GM23338 (cell line): ENCODE data around the gene GHRH. TPM values are rescaled to one million over a fixed set of nuclear protein-coding genes. Genes with fewer than 3 reads are reported as not detected.

ENCODE experiments used
- ATAC-seq: fragments of 200-7000 bp; cut with Tn5 transposase; 3 replicates; pipeline ENCODE4 v1.9.1; 2020
- DNase-seq: peaks from one replicate; pipeline ENCODE4 v3.0.0-alpha.2; 2015; ENCODE audit warnings: low spot score
- H2AFZ ChIP-seq: fragments of 200-600 bp; sonication (generic); 2 replicates; pipeline ENCODE4 v1.8.0; 2016; ENCODE audit warnings: antibody characterized with exemption, mild to moderate bottlenecking, moderate library complexity
- H3F3A ChIP-seq: fragments of 200-600 bp; sonication (generic); replicated peaks from 2 replicates; pipeline ENCODE4 v1.8.0; 2017; ENCODE audit warnings: antibody characterized with exemption, mixed run types, low read depth
- H3K27ac ChIP-seq: fragments of 200-600 bp; sonication (generic); 2 replicates; pipeline ENCODE4 v1.6.1; 2016; ENCODE audit warnings: low read depth
- H3K27me3 ChIP-seq: fragments of 200-600 bp; sonication (generic); 2 replicates; pipeline ENCODE4 v1.8.0; 2016; ENCODE audit warnings: mild to moderate bottlenecking, mixed run types, moderate library complexity; ENCODE audit not compliant: insufficient read depth
- H3K36me3 ChIP-seq: fragments of 200-600 bp; sonication (generic); 2 replicates; pipeline ENCODE4 v1.8.0; 2016; ENCODE audit warnings: mild to moderate bottlenecking; ENCODE audit not compliant: insufficient read depth
- H3K4me1 ChIP-seq: fragments of 200-600 bp; sonication (generic); 2 replicates; pipeline ENCODE4 v1.8.0; 2016; ENCODE audit warnings: mild to moderate bottlenecking, moderate library complexity; ENCODE audit not compliant: insufficient read depth
- H3K4me2 ChIP-seq: fragments of 200-600 bp; sonication (generic); 2 replicates; pipeline ENCODE4 v1.7.1; 2017; ENCODE audit warnings: mixed run types
- H3K4me3 ChIP-seq: fragments of 200-600 bp; sonication (generic); 2 replicates; pipeline ENCODE4 v1.6.1; 2016; ENCODE audit warnings: mixed run types
- H3K79me2 ChIP-seq: fragments of 200-600 bp; sonication (generic); replicated peaks from 2 replicates; pipeline ENCODE4 v1.8.0; 2017; ENCODE audit warnings: mild to moderate bottlenecking; ENCODE audit not compliant: insufficient read depth
- H3K9me2 ChIP-seq: fragments of 200-600 bp; sonication (generic); 2 replicates; pipeline ENCODE4 v1.8.0; 2017; ENCODE audit not compliant: insufficient read depth
- H4K20me1 ChIP-seq: fragments of 200-600 bp; sonication (generic); replicated peaks from 2 replicates; pipeline ENCODE4 v1.8.0; 2017; ENCODE audit warnings: mild to moderate bottlenecking; ENCODE audit not compliant: insufficient read depth
- H3K27ac Mint-ChIP-seq: 2 replicates; pipeline ENCODE4 v1.8.0; 2020; ENCODE audit warnings: inconsistent platforms, mild to moderate bottlenecking, moderate library complexity, mixed read lengths
- H3K27me3 Mint-ChIP-seq: 3 replicates; pipeline ENCODE4 v1.8.0; 2022; ENCODE audit warnings: low read depth, mild to moderate bottlenecking, moderate library complexity, mixed read lengths, inconsistent platforms; ENCODE audit not compliant: insufficient read depth, poor library complexity
- H3K36me3 Mint-ChIP-seq: 3 replicates; pipeline ENCODE4 v1.8.0; 2021; ENCODE audit warnings: low read depth, mild to moderate bottlenecking, inconsistent platforms, moderate library complexity, mixed read lengths
- H3K4me1 Mint-ChIP-seq: 3 replicates; pipeline ENCODE4 v1.8.0; 2020; ENCODE audit warnings: mild to moderate bottlenecking, inconsistent platforms, mixed read lengths
- H3K4me3 Mint-ChIP-seq: 3 replicates; pipeline ENCODE4 v1.8.0; 2021; ENCODE audit warnings: moderate library complexity, mild to moderate bottlenecking, inconsistent platforms, mixed read lengths
- H3K9me3 Mint-ChIP-seq: 3 replicates; pipeline ENCODE4 v1.8.0; 2020; ENCODE audit warnings: moderate library complexity, mild to moderate bottlenecking, inconsistent platforms, mixed read lengths
- CREB1 ChIP-seq: fragments of 250-450 bp; sonication (Bioruptor Pico); IDR thresholded peaks from 2 replicates; pipeline ENCODE4 v1.5.0; 2020; ENCODE audit warnings: low read depth, mild to moderate bottlenecking, moderate library complexity
- CTCF ChIP-seq, 2 experiments: fragments of 200-600 bp in 1 of 2; sonication (generic) in 1 of 2; conservative IDR thresholded peaks; 2 replicates each; pipeline versions ENCODE4 v1.5.1 to v1.6.1; 2016 to 2017; ENCODE audit warnings: antibody characterized with exemption in 2 of 2, low read depth in 2 of 2, mild to moderate bottlenecking in 2 of 2, moderate library complexity in 1 of 2
- EZH2 ChIP-seq: fragments of 200-600 bp; sonication (generic); IDR thresholded peaks from one replicate; pipeline ENCODE4 v1.8.0; 2017; ENCODE audit warnings: antibody characterized with exemption, mild to moderate bottlenecking, low read depth; ENCODE audit not compliant: unreplicated experiment
- EZH2phosphoT487 ChIP-seq: fragments of 200-600 bp; sonication (generic); IDR thresholded peaks from one replicate; pipeline ENCODE4 v1.8.1; 2018; ENCODE audit warnings: antibody characterized with exemption; ENCODE audit not compliant: unreplicated experiment
- JUNB ChIP-seq: IDR thresholded peaks from one replicate; pipeline ENCODE4 v1.6.1; 2016; ENCODE audit warnings: antibody characterized with exemption; ENCODE audit not compliant: unreplicated experiment
- NANOG ChIP-seq: IDR thresholded peaks from 2 replicates; pipeline ENCODE4 v1.6.1; 2016; ENCODE audit warnings: antibody characterized with exemption, borderline replicate concordance
- POLR2AphosphoS5 ChIP-seq: IDR thresholded peaks from 2 replicates; pipeline ENCODE4 v1.6.1; 2016; ENCODE audit warnings: antibody characterized with exemption, low read depth
- STAT1 ChIP-seq: IDR thresholded peaks from one replicate; pipeline ENCODE4 v1.6.1; 2016; ENCODE audit warnings: antibody characterized with exemption; ENCODE audit not compliant: unreplicated experiment
- ZNF114 ChIP-seq: fragments of 250-450 bp; sonication (Bioruptor Pico); IDR thresholded peaks from 2 replicates; pipeline ENCODE4 v1.5.0; 2020; ENCODE audit warnings: mild to moderate bottlenecking, moderate library complexity
- ZNF331 ChIP-seq: fragments of 250-450 bp; sonication (Bioruptor Pico); IDR thresholded peaks from 2 replicates; pipeline ENCODE4 v1.5.0; 2020; ENCODE audit warnings: low read depth, mild to moderate bottlenecking, moderate library complexity
- polyA plus RNA-seq: library from polyadenylated mRNA; unstranded; fragments of >200 nt; fragmentation: Nextera tagmentation; extraction: Ambion mirVana; gene quantifications from 2 replicates; pipeline ENCODE4 v1.2.1, GENCODE V29; 2016
- total RNA-seq: library from RNA; depleted of rRNA; stranded (reverse); fragments of >200 nt; shearing (Covaris generic); gene quantifications from 2 replicates; pipeline ENCODE4 v1.2.3, GENCODE V29; 2014
- TF ChIP-seq, protein P1 (sequence below): fragments of 250-450 bp; sonication (Bioruptor Pico); IDR thresholded peaks from 2 replicates; pipeline ENCODE4 v1.5.0; 2020; ENCODE audit warnings: mild to moderate bottlenecking, moderate library complexity
- TF ChIP-seq, protein P2 (sequence below): IDR thresholded peaks from one replicate; pipeline ENCODE4 v1.6.1; 2018; ENCODE audit warnings: antibody characterized with exemption; ENCODE audit not compliant: unreplicated experiment
- TF ChIP-seq, protein P3 (sequence below): IDR thresholded peaks from 2 replicates; pipeline ENCODE4 v1.6.1; 2016; ENCODE audit warnings: antibody characterized with exemption

Gene GHRH
- total and polyA plus RNA-seq, 2 experiments from 2014 or later = 0.40 TPM; not detected in 1

DNA sequence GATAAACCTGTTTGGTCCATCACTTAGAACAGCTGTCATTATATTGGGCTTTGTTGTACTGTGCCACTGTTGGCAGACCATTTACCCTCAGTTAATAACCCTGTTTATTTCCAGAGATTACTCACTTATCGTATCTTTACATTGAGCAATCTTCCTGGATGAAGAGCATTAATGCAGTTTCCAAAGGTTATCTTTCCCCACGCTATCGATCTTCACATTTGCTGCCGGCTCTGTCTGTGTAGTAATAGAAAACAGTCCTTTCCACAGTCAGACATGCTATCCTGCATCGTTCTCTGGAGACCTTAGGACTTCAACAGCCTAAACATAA is 27.4 kb downstream of the GHRH start:
- H3K4me1 Mint-ChIP-seq = peaks cover 18% of the 10 kb centered on the region
- H3K36me3 Mint-ChIP-seq = peaks cover 93% of the 10 kb centered on the region
- Histone ChIP-seq H3K4me3 (no peak overlapping the region), H3K27ac (no peak overlapping the region), H3K4me1 (peaks cover 13% of the 10 kb centered on the region), H3K36me3 (peaks cover 76% of the 10 kb centered on the region), H3K9me2 (no peaks in the 10 kb centered on the region), H3K79me2 (no peaks in the 10 kb centered on the region), H3F3A (no peaks in the 10 kb centered on the region), H3K4me2 (no peak overlapping the region), H4K20me1 (peaks cover 14% of the 10 kb centered on the region), H2AFZ (no peak overlapping the region), H3K27me3 (no peaks in the 10 kb centered on the region)
- H3K27ac Mint-ChIP-seq = no peak overlapping the region
- no peaks in the 10 kb centered on the region for H3K9me3 Mint-ChIP-seq
- no peak for ATAC-seq
- TF ChIP-seq ZNF331 (CRISPR knock-in tag) (no peak), EZH2 (no peak), ZNF114 (CRISPR knock-in tag) (no peak), JUNB (no peak), CTCF (conservative IDR thresholded peaks at IDR 0.05; ENCODE audit: low read depth in 2 of 2) (no peak), EZH2phosphoT487 (no peak), NANOG (no peak), STAT1 (no peak), POLR2AphosphoS5 (no peak), CREB1 (CRISPR knock-in tag) (no peak)
- TF ChIP-seq, protein P1, sequence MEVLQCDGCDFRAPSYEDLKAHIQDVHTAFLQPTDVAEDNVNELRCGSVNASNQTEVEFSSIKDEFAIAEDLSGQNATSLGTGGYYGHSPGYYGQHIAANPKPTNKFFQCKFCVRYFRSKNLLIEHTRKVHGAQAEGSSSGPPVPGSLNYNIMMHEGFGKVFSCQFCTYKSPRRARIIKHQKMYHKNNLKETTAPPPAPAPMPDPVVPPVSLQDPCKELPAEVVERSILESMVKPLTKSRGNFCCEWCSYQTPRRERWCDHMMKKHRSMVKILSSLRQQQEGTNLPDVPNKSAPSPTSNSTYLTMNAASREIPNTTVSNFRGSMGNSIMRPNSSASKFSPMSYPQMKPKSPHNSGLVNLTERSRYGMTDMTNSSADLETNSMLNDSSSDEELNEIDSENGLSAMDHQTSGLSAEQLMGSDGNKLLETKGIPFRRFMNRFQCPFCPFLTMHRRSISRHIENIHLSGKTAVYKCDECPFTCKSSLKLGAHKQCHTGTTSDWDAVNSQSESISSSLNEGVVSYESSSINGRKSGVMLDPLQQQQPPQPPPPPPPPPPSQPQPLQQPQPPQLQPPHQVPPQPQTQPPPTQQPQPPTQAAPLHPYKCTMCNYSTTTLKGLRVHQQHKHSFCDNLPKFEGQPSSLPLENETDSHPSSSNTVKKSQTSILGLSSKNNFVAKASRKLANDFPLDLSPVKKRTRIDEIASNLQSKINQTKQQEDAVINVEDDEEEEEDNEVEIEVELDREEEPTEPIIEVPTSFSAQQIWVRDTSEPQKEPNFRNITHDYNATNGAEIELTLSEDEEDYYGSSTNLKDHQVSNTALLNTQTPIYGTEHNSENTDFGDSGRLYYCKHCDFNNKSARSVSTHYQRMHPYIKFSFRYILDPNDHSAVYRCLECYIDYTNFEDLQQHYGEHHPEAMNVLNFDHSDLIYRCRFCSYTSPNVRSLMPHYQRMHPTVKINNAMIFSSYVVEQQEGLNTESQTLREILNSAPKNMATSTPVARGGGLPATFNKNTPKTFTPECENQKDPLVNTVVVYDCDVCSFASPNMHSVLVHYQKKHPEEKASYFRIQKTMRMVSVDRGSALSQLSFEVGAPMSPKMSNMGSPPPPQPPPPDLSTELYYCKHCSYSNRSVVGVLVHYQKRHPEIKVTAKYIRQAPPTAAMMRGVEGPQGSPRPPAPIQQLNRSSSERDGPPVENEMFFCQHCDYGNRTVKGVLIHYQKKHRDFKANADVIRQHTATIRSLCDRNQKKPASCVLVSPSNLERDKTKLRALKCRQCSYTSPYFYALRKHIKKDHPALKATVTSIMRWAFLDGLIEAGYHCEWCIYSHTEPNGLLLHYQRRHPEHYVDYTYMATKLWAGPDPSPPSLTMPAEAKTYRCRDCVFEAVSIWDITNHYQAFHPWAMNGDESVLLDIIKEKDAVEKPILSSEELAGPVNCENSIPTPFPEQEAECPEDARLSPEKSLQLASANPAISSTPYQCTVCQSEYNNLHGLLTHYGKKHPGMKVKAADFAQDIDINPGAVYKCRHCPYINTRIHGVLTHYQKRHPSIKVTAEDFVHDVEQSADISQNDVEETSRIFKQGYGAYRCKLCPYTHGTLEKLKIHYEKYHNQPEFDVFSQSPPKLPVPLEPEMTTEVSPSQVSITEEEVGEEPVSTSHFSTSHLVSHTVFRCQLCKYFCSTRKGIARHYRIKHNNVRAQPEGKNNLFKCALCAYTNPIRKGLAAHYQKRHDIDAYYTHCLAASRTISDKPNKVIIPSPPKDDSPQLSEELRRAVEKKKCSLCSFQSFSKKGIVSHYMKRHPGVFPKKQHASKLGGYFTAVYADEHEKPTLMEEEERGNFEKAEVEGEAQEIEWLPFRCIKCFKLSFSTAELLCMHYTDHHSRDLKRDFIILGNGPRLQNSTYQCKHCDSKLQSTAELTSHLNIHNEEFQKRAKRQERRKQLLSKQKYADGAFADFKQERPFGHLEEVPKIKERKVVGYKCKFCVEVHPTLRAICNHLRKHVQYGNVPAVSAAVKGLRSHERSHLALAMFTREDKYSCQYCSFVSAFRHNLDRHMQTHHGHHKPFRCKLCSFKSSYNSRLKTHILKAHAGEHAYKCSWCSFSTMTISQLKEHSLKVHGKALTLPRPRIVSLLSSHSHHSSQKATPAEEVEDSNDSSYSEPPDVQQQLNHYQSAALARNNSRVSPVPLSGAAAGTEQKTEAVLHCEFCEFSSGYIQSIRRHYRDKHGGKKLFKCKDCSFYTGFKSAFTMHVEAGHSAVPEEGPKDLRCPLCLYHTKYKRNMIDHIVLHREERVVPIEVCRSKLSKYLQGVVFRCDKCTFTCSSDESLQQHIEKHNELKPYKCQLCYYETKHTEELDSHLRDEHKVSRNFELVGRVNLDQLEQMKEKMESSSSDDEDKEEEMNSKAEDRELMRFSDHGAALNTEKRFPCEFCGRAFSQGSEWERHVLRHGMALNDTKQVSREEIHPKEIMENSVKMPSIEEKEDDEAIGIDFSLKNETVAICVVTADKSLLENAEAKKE = no peak
- TF ChIP-seq, protein P2, sequence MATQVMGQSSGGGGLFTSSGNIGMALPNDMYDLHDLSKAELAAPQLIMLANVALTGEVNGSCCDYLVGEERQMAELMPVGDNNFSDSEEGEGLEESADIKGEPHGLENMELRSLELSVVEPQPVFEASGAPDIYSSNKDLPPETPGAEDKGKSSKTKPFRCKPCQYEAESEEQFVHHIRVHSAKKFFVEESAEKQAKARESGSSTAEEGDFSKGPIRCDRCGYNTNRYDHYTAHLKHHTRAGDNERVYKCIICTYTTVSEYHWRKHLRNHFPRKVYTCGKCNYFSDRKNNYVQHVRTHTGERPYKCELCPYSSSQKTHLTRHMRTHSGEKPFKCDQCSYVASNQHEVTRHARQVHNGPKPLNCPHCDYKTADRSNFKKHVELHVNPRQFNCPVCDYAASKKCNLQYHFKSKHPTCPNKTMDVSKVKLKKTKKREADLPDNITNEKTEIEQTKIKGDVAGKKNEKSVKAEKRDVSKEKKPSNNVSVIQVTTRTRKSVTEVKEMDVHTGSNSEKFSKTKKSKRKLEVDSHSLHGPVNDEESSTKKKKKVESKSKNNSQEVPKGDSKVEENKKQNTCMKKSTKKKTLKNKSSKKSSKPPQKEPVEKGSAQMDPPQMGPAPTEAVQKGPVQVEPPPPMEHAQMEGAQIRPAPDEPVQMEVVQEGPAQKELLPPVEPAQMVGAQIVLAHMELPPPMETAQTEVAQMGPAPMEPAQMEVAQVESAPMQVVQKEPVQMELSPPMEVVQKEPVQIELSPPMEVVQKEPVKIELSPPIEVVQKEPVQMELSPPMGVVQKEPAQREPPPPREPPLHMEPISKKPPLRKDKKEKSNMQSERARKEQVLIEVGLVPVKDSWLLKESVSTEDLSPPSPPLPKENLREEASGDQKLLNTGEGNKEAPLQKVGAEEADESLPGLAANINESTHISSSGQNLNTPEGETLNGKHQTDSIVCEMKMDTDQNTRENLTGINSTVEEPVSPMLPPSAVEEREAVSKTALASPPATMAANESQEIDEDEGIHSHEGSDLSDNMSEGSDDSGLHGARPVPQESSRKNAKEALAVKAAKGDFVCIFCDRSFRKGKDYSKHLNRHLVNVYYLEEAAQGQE = no peak
- TF ChIP-seq, protein P3, sequence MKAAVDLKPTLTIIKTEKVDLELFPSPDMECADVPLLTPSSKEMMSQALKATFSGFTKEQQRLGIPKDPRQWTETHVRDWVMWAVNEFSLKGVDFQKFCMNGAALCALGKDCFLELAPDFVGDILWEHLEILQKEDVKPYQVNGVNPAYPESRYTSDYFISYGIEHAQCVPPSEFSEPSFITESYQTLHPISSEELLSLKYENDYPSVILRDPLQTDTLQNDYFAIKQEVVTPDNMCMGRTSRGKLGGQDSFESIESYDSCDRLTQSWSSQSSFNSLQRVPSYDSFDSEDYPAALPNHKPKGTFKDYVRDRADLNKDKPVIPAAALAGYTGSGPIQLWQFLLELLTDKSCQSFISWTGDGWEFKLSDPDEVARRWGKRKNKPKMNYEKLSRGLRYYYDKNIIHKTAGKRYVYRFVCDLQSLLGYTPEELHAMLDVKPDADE = no peak
- H3K4me3 Mint-ChIP-seq = no peak overlapping the region
- DNase-seq = no peak
- H3K27me3 Mint-ChIP-seq = peaks cover 3% of the 10 kb centered on the region
